ENCODE data around the gene TOP1. TPM values are rescaled to one million over a fixed set of nuclear protein-coding genes. Genes with fewer than 3 reads are reported as not detected.
A peak's percentile ranks its signal among the peaks of the same experiment; 100 is the strongest.

The TOP1 gene
- total and polyA plus RNA-seq, 9 of the 15 experiments (the other 6 are each of a cell fraction or from before 2014, with no cell fraction given), result 26.4 to 127 (median 39.6) TPM

DNA sequence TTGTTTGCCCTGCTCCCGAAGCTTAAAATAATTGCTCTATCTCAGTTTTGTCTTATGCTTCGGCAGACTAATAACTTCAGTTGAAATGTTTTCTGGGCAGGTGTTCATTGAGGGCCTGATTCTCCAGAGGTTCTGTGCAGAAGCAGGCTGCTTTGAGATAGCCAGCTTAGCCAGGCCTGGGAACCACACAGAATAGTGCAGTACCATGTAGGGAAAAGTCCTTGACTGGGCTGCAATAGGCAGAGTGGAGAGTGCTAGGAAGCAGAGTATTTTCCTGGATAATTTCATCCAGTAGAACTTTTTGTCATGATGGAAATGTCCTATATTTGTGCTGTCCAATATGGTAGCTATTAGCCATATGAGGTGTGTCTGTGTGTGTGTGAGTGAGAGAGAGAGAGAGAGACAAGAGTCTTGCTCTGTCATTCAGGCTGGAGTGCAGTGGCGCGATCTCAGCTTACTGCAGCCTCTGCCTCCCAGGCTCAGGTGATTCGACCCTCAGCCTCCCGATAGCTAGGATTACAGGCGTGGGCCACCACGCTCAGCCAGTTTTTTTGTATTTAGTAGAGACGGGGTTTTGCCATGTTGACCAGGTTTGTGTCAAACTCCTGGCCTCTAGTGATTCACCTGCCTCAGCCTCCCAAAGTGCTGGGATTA lies 15.9 kb downstream of the TOP1 start (continued):
- TF ChIP-seq CHD7 (IDR thresholded peaks at IDR 0.05; ENCODE audit: low read depth, low read length) (no peak), GTF2E2 (tag; IDR thresholded peaks at IDR 0.05) (no peak), MLX (CRISPR knock-in tag; conservative IDR thresholded peaks at IDR 0.05) (no peak), PATZ1 (CRISPR knock-in tag; IDR thresholded peaks at IDR 0.05; ENCODE audit: borderline replicate concordance) (no peak), CXXC5 (CRISPR knock-in tag; IDR thresholded peaks at IDR 0.05) (peak; percentile 29; the same call in 1 of the 2 replicates), CEBPG (CRISPR knock-in tag; IDR thresholded peaks at IDR 0.05) (no peak), CEBPG (tag; conservative IDR thresholded peaks at IDR 0.05 in 1 of 2, IDR thresholded peaks at IDR 0.05 in 1 of 2) (no peak), ZNF121 (CRISPR knock-in tag; conservative IDR thresholded peaks at IDR 0.05) (no peak), TOE1 (IDR thresholded peaks at IDR 0.05; ENCODE audit: borderline replicate concordance) (0 out of 2 replicates have a peak, but pooled peaks have one; percentile 25), TOE1 (CRISPR knock-in tag; IDR thresholded peaks at IDR 0.05; ENCODE audit: borderline replicate concordance, low read depth) (no peak), SMAD3 (CRISPR knock-in tag; conservative IDR thresholded peaks at IDR 0.05) (no peak)
